HG03354 (cell line): ENCODE measurements around the gene PUS10.
A peak's percentile ranks its signal among the peaks of the same experiment; 100 is the strongest.

Source experiments
- ATAC-seq: cut with Tn5 transposase; IDR thresholded peaks from one replicate; pipeline ENCODE4 v1.9.1; 2021; ENCODE audit warnings: mild to moderate bottlenecking; ENCODE audit not compliant: unreplicated experiment, poor library complexity, severe bottlenecking

PUS10 gene

DNA sequence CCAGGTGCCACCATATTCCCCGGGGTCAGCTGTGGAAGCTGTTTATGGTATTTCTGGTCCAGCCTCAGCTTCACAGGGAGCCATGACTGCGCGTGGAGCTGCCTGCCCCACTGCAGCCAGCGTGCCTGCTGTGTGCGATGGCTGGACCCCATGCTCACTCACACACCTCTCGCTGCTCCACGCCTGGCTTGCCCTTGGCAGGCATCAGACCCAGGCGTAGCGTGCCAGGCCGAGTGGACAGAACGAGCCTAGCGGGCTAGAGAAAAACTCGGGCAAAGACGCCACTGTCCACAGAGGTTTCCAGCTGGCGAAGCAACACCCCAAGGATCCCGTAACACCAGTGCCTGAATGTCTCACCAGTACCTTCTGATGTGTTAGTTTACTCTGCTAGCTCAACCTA lies 43.4 kb downstream of the PUS10 start:
- ATAC-seq: no peak

DNA sequence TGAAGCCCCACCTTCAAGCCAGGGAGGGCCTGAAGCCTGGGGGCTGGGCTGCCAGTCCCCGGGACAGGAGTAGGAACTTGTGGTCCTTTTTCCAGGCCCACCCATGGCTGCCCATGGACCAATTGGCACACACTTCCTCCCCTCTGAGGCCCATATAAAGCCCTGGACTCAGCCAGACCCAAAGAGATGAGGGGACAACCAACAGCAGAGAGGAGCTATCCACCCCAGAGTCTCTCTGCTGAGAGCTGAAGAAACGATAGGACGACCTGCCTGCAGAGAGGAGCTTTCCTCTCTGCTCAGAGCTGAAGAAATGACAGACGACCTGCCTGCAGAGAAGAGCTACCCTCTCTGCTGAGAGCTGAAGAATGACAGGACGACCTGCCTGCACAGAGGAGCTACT lies 44.4 kb downstream of the PUS10 start:
- ATAC-seq: no peak

GRCh38 chr2:60972889-60973656 lies 45.0 kb downstream of the PUS10 start:
- no peak for ATAC-seq

DNA sequence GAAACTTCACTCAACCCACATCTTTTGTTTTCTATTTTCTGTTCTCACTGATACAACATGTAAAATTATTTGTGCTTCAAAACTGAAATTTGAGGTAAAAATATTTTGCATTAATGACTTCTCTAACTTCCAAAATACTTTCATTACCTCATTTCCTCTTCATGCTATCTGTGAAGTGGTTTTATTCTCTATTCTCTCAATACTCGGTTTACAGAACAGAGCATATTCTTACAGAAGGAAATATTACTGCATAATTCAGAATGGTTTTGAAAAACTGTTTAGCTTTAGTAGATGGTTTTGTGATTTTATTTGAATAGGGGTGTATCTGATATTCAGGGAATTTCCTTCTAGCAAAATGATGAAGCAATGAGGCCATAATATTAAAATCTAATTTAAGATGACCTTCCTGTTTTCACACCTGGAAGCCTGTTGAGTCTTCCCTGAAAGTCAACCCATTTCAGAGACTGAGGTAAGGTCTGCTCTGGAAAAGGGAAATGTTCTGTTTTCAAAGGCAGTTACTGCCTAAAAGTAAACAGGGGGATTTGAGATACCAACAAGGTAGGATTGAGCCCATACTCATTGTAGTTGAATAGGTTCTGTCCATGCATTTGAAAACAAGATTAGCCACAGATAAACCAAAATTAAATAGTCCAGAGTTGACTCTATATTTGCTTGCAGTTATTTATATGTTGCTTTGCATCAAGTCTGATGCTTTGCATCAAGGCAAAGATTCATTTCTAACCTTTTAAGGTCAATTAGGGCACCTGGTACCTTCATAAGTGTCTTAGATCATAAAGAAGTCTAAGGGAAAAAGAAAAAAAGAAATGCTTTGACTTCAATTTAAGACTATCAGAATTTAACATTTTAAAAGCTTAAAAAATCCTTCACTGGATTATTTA lies 51.3 kb downstream of the PUS10 start:
- ATAC-seq: peak; percentile 82

GRCh38 chr2:60965499-60965785 lies 52.6 kb downstream of the PUS10 start:
- ATAC-seq: no peak

GRCh38 chr2:60964651-60965498 lies 53.2 kb downstream of the PUS10 start:
- no peak for ATAC-seq

GRCh38 chr2:60963190-60963589 lies 54.9 kb downstream of the PUS10 start:
- ATAC-seq: no peak

DNA sequence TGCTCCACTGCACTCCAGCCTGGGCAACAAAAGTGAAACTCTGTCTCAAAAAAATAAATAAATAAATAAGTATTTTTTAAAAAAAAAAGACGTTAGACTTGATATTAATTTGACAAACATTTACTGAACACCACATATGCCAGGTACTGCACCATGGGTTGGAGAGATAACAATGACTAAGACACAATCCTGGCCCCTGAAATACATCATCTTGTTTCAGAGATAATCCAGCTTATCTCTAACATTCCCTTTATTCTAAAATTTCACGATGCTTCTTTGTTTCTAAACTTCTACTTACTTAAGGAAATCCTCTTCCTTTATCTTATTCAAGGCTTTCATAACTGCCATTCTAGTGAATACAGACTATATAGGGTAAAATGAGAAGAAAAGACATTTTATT lies 55.5 kb downstream of the PUS10 start:
- ATAC-seq: no peak

DNA sequence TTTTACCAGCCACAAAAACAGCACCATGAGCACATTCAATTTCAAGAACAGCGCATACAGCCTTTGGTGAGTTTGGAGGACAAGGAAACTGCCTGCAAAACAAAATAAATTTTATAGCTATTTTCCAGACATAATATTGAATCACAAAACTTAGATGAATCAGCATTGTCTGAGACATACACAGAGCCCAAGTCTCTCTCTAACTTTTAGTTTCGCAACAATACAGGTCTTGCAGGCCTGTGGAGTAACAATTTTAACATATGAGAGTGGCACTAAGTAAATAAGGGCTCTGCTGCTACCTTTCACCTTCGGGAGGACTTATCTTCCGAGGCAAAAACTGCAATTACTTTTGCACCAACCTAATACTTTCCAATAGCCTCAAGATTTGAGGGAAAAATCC lies 56.6 kb downstream of the PUS10 start:
- no peak for ATAC-seq

- no peak for ATAC-seq
These were observed 57.3 kb downstream of the PUS10 start for GRCh38 chr2:60960706-60961105.

DNA sequence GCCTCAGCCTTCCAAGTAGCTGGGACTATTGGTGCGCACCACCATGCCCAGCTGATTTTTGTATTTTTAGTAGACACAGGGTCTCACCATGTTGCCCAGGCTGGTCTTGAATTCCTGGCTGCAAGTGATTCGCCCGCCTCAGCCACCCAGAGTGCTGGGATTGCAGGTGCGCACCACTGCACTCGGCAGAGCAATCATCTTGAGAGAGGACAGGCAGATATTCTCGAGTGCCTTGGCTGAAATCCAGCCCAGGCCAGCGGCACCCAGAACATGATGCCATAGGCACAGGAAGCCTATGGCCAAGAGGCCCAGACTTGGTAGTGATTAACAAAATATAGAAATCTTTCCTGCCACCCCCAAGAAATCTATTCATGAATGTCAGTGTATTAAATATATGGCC lies 58.6 kb downstream of the PUS10 start:
- ATAC-seq: no peak

- ATAC-seq: no peak
These were observed 59.3 kb downstream of the PUS10 start for GRCh38 chr2:60958800-60959199.

DNA sequence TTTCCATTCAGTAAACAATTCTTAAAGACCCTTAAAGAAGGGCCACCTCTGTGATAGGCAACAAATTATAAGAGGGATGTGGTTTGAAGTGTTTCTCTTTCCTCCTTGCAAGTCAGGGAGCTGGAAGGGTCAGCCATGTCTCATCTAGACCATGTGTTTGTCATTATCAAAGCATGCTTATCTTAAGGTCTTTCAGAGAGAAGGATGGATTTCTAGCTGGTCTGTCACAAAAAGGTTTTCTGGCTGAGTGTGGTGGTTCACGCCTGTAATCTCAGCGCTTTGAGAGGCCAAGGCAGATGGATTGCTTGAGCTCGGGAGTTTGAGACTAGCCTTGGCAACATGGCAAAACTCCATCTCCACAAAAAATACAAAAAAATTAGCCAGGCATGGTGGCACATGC lies 59.7 kb downstream of the PUS10 start:
- no peak for ATAC-seq

GRCh38 chr2:60957643-60958042 lies 60.4 kb downstream of the PUS10 start:
- ATAC-seq: no peak

DNA sequence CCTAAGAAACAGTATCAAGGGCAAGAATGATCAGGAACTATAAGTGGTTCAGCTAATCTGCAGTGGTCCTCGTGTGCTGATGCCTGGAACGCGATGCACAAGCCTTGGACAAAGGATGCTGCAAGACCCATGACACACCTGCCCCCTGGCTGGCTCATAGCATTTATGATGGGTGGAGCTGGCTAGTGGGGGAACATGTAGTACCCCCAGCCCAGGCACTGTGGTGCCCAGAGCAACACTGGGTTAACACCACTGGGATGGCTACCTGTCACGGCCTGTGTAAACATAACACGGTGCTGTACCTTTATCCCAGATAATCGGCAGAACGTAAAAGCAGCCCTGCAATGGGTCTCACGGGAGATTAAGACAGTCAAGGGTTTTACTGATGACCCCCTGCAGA lies 60.8 kb downstream of the PUS10 start:
- ATAC-seq: no peak

GRCh38 chr2:60954139-60954538 lies 63.9 kb downstream of the PUS10 start:
- no peak for ATAC-seq

- no peak for ATAC-seq
These were observed 69.0 kb downstream of the PUS10 start for GRCh38 chr2:60948926-60949579.

- no peak for ATAC-seq
These were observed 69.9 kb downstream of the PUS10 start for GRCh38 chr2:60948161-60948560.

DNA sequence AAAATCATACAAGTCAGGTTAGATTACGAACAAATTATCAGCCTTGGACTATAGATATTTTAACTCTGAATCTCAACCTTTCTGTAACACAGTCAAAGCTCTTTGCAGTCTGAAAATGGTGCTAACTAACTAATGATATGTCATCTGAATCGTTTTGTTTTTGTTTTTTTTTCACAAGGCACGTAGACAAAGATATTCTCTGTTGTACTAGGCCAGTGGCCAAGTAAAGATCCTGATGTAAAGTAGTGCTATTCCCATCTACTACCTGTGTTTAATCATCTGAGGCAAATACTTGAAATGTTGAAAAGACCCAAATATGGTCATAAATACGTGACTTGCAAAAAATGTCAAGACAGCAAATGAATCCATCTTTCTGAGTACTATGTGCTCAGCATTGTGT lies 71.0 kb downstream of the PUS10 start:
- no peak for ATAC-seq

DNA sequence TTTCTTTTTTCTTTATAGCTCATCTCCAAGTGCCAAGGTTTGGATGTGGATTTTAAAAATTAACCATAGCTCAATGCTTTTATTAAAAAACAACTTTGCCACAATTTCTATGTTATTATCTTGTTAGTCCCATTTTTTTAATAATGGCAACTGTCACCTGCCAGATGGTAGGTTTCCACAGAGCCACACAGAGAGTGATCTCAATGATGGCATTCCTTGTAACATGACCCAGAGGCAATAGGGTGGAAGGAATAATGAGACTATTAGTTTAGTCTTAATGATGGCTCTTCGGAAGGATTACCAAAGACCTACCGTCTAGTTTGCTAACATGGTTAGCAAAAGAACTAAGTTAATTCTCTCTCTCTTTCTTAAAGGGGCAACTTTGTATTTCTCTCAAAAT lies 72.7 kb downstream of the PUS10 start:
- no peak for ATAC-seq
